HG02571 (cell line): ENCODE measurements around the gene HOXB9.

Experiments used
- ATAC-seq: cut with Tn5 transposase; IDR thresholded peaks from one replicate; pipeline ENCODE4 v1.9.1; 2021; ENCODE audit warnings: mild to moderate bottlenecking, moderate library complexity; ENCODE audit not compliant: unreplicated experiment

The HOXB9 gene

GRCh38 chr17:48588528-48588927, 37.6 kb downstream of the HOXB9 start:
- ATAC-seq: no peak

GRCh38 chr17:48588074-48588415, 38.1 kb downstream of the HOXB9 start:
- ATAC-seq: no peak

- ATAC-seq: no peak
These were observed 38.7 kb downstream of the HOXB9 start for GRCh38 chr17:48587276-48588073.

GRCh38 chr17:48586355-48587258, 39.6 kb downstream of the HOXB9 start:
- no peak for ATAC-seq

- no peak for ATAC-seq
These were observed 41.9 kb downstream of the HOXB9 start for GRCh38 chr17:48584223-48584741.

GRCh38 chr17:48583708-48584222, 42.4 kb downstream of the HOXB9 start:
- ATAC-seq: no peak

GRCh38 chr17:48582750-48583069, 43.4 kb downstream of the HOXB9 start:
- no peak for ATAC-seq

GRCh38 chr17:48579760-48580554, 46.2 kb downstream of the HOXB9 start:
- ATAC-seq: no peak

GRCh38 chr17:48579471-48579759, 46.7 kb downstream of the HOXB9 start:
- ATAC-seq: no peak

- peak; percentile 20 for ATAC-seq
These were observed 47.3 kb downstream of the HOXB9 start for GRCh38 chr17:48578616-48579470.

GRCh38 chr17:48577946-48578615, 48.1 kb downstream of the HOXB9 start, which contains the start of gene HOXB4:
HOXB4 (minus strand) TSS chr17:48578350; CDS start chr17:48578319, 31 bp downstream.
- peak; percentile 62 for ATAC-seq

- ATAC-seq: no peak
These were observed 48.7 kb downstream of the HOXB9 start for GRCh38 chr17:48577330-48577945.

GRCh38 chr17:48576479-48577309, 49.5 kb downstream of the HOXB9 start:
- no peak for ATAC-seq

- ATAC-seq: no peak
These were observed 50.3 kb downstream of the HOXB9 start for GRCh38 chr17:48575673-48576478.

- ATAC-seq: no peak
These were observed 51.0 kb downstream of the HOXB9 start for GRCh38 chr17:48575066-48575582.

- no peak for ATAC-seq
These were observed 51.6 kb downstream of the HOXB9 start for GRCh38 chr17:48574505-48575065.
